HG03439 (cell line): Measurements from ENCODE around the gene AMFR.

Source experiments
- ATAC-seq: cut with Tn5 transposase; IDR thresholded peaks from one replicate; pipeline ENCODE4 v1.9.1; 2021; ENCODE audit warnings: mild to moderate bottlenecking, moderate library complexity; ENCODE audit not compliant: unreplicated experiment

Gene AMFR

GRCh38 chr16:56425439-56425832, at the start of gene AMFR:
AMFR (minus strand) TSS chr16:56425545; CDS start chr16:56425327, 218 bp downstream.
- peak; percentile 80 for ATAC-seq

- no peak for ATAC-seq
Measured at GRCh38 chr16:56470666-56471065, 45.3 kb upstream of the AMFR start.

GRCh38 chr16:56470232-56470631, 44.9 kb upstream of the AMFR start:
- ATAC-seq: no peak

GRCh38 chr16:56469748-56470147, 44.4 kb upstream of the AMFR start:
- ATAC-seq: no peak

- ATAC-seq: no peak
Measured at GRCh38 chr16:56468800-56469199, 43.5 kb upstream of the AMFR start.

GRCh38 chr16:56466344-56466743, 41.0 kb upstream of the AMFR start:
- ATAC-seq: no peak

- ATAC-seq: no peak
Measured at GRCh38 chr16:56463153-56463552, 37.8 kb upstream of the AMFR start.

GRCh38 chr16:56462064-56462796, 36.9 kb upstream of the AMFR start:
- ATAC-seq: no peak

GRCh38 chr16:56460101-56460500, 34.8 kb upstream of the AMFR start:
- ATAC-seq: no peak

- no peak for ATAC-seq
Measured at GRCh38 chr16:56457927-56458470, 32.7 kb upstream of the AMFR start.

GRCh38 chr16:56451753-56452689, 26.7 kb upstream of the AMFR start:
- peak; percentile 37 for ATAC-seq

- peak; percentile 94 for ATAC-seq
Measured at GRCh38 chr16:56450986-56451752, 25.8 kb upstream of the AMFR start, which contains the start of the genes NUDT21 and OGFOD1. NUDT21 (minus strand) TSS chr16:56451332; CDS start chr16:56451202, 130 bp downstream. OGFOD1 (plus strand) TSS chr16:56451554; CDS start chr16:56451613, 59 bp downstream.

- peak; percentile 36 for ATAC-seq
Measured at GRCh38 chr16:56450275-56450985, 25.1 kb upstream of the AMFR start.

GRCh38 chr16:56448005-56448404, 22.7 kb upstream of the AMFR start:
- no peak for ATAC-seq

GRCh38 chr16:56447286-56447685, 21.9 kb upstream of the AMFR start:
- no peak for ATAC-seq

- no peak for ATAC-seq
Measured at GRCh38 chr16:56438038-56438437, 12.7 kb upstream of the AMFR start.

GRCh38 chr16:56436258-56436657, 10.9 kb upstream of the AMFR start:
- no peak for ATAC-seq

- no peak for ATAC-seq
Measured at GRCh38 chr16:56428091-56428490, 2.7 kb upstream of the AMFR start.

GRCh38 chr16:56426585-56426984, 1.2 kb upstream of the AMFR start:
- no peak for ATAC-seq
